CD4-positive, CD25-positive, alpha-beta regulatory T cell (primary cell): ENCODE measurements around the gene CSF3. TPM values are rescaled to one million over a fixed set of nuclear protein-coding genes. Genes with fewer than 3 reads are reported as not detected.

ENCODE experiments used
- ATAC-seq, 2 donors: fragments of 150-1000 bp; cut with Tn5 transposase; one replicate each; pipeline ENCODE4 v1.10.0; 2021; ENCODE audit warnings: low read depth in 2 of 2, moderate number of reproducible peaks in 2 of 2, moderate library complexity in 1 of 2
- DNase-seq, 3 donors: peaks; one replicate each; pipeline versions ENCODE4 v3.0.0 to v3.0.0-alpha.2; 2012 to 2022; ENCODE audit warnings: mixed read lengths in 1 of 3
- H3K27ac ChIP-seq: one replicate; pipeline ENCODE4 v1.7.0; 2013; ENCODE audit warnings: mild to moderate bottlenecking, low read length; ENCODE audit not compliant: insufficient read depth, poor library complexity, severe bottlenecking
- H3K27me3 ChIP-seq: one replicate; pipeline ENCODE4 v1.7.0; 2013; ENCODE audit warnings: low read length; ENCODE audit not compliant: control insufficient read depth, insufficient read depth
- H3K36me3 ChIP-seq: one replicate; pipeline ENCODE4 v1.7.0; 2013; ENCODE audit warnings: mild to moderate bottlenecking, low read length, moderate library complexity; ENCODE audit not compliant: control insufficient read depth, insufficient read depth
- H3K4me1 ChIP-seq: 2 replicates; pipeline ENCODE4 v1.7.0; 2013; ENCODE audit warnings: mild to moderate bottlenecking, low read length; ENCODE audit not compliant: insufficient read depth, control insufficient read depth, poor library complexity, severe bottlenecking
- H3K4me3 ChIP-seq: one replicate; pipeline ENCODE4 v1.7.0; 2013; ENCODE audit warnings: low read depth, mild to moderate bottlenecking, low read length, moderate library complexity
- H3K9me3 ChIP-seq, 2 experiments: 1 replicate in 1 of 2; 2 replicates in 1 of 2; pipeline ENCODE4 v1.7.0; 2013; ENCODE audit warnings: low read length in 2 of 2, mild to moderate bottlenecking in 1 of 2, moderate library complexity in 1 of 2; ENCODE audit not compliant: control insufficient read depth in 2 of 2
- H3K27ac Mint-ChIP-seq, 3 donors: one replicate each; pipeline ENCODE4 v1.8.0; 2020 to 2022; ENCODE audit warnings: mild to moderate bottlenecking in 3 of 3, mixed read lengths in 3 of 3, moderate library complexity in 2 of 3
- H3K27me3 Mint-ChIP-seq: one replicate; pipeline ENCODE4 v1.8.0; 2022; ENCODE audit warnings: mild to moderate bottlenecking, mixed read lengths
- H3K36me3 Mint-ChIP-seq: one replicate; pipeline ENCODE4 v1.8.0; 2020; ENCODE audit warnings: mixed read lengths
- H3K4me1 Mint-ChIP-seq, 4 donors: one replicate each; pipeline ENCODE4 v1.8.0; 2020 to 2022; ENCODE audit warnings: mixed read lengths in 4 of 4, mild to moderate bottlenecking in 1 of 4
- H3K4me3 Mint-ChIP-seq, 4 donors: one replicate each; pipeline ENCODE4 v1.8.0; 2020 to 2022; ENCODE audit warnings: mild to moderate bottlenecking in 4 of 4, mixed read lengths in 4 of 4, moderate library complexity in 3 of 4
- H3K9me3 Mint-ChIP-seq, 7 donors: one replicate each; pipeline ENCODE4 v1.8.0; 2020 to 2022; ENCODE audit warnings: mixed read lengths in 7 of 7, mild to moderate bottlenecking in 3 of 7, moderate library complexity in 2 of 7
- polyA plus RNA-seq, 4 donors: library from polyadenylated mRNA; unstranded; fragments of 300-500 nt; fragmentation: Illumina TruSeq; gene quantifications; one replicate each; pipeline ENCODE4 v1.2.3, GENCODE V29; 2021
- total RNA-seq: library from RNA; stranded (reverse); gene quantifications from one replicate; pipeline ENCODE4 v1.2.3, GENCODE V29; 2022

CSF3 gene
- total and polyA plus RNA-seq, 5 donors from 2014 or later, result not detected

- Histone ChIP-seq H3K36me3 (peaks cover 61% of the 10 kb centered on the region), H3K9me3 (no peaks in the 10 kb centered on the region), H3K4me3 (no peak overlapping the region), H3K4me1 (peaks cover 13% of the 10 kb centered on the region), H3K27ac (no peak overlapping the region), H3K27me3 (no peaks in the 10 kb centered on the region)
- H3K4me1 Mint-ChIP-seq, result peaks cover 5 to 22% (median 14%) of the 10 kb centered on the region in 4 donors
- no peaks in the 10 kb centered on the region for H3K27me3 Mint-ChIP-seq
- DNase-seq, result peak; percentile 63 to 78 (median 70)
- peak; percentile 72 to 76 for ATAC-seq
- H3K27ac Mint-ChIP-seq, result peak overlapping the region in 2 of 3 donors; percentile 36 to 44
- H3K9me3 Mint-ChIP-seq, result no peaks in the 10 kb centered on the region
- H3K36me3 Mint-ChIP-seq, result peaks cover 34% of the 10 kb centered on the region
- H3K4me3 Mint-ChIP-seq, result no peak overlapping the region
These were observed 11.8 kb downstream of the CSF3 start for GRCh38 chr17:40026816-40027613.

- H3K27me3 ChIP-seq, result no peaks in the 10 kb centered on the region
- ATAC-seq (no peak), DNase-seq (no peak)
- peaks cover 5 to 22% (median 14%) of the 10 kb centered on the region in 4 donors for H3K4me1 Mint-ChIP-seq
- H3K4me3 Mint-ChIP-seq, result no peak overlapping the region
- H3K36me3 Mint-ChIP-seq, result peaks cover 38% of the 10 kb centered on the region
- no peak overlapping the region for H3K4me3 ChIP-seq
- no peaks in the 10 kb centered on the region for H3K9me3 ChIP-seq
- no peak overlapping the region for H3K27ac ChIP-seq
- peaks cover 60% of the 10 kb centered on the region for H3K36me3 ChIP-seq
- peaks cover 13% of the 10 kb centered on the region for H3K4me1 ChIP-seq
- H3K27me3 Mint-ChIP-seq, result no peaks in the 10 kb centered on the region
- no peaks in the 10 kb centered on the region for H3K9me3 Mint-ChIP-seq
- H3K27ac Mint-ChIP-seq, result no peak overlapping the region
These were observed 12.4 kb downstream of the CSF3 start for GRCh38 chr17:40027614-40028012.

DNA sequence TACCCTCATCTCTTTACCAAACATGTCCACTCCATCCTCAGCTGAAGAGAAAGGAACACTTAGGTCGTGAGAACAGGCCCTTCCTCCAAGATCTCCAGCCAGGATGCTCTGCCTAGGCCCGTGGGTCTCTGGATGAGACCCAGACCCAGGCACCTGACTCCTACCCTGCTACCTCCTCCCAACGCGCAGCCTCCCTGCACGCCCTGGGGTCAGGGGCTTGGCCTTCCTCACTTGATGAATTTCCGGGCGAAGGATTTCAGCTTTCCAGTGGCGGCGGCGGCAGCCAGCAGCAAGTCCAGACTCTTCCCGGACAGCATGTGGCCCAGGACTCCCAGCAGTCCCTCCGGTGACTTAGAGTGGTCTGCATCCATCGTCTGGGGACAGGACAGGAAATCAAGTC is 13.4 kb downstream of the CSF3 start:
- peaks cover 38% of the 10 kb centered on the region for H3K36me3 Mint-ChIP-seq
- no peak for DNase-seq
- no peaks in the 10 kb centered on the region for H3K27me3 ChIP-seq
- peaks cover 63% of the 10 kb centered on the region for H3K36me3 ChIP-seq
- H3K4me3 Mint-ChIP-seq, result no peak overlapping the region
- peaks cover 13% of the 10 kb centered on the region for H3K4me1 ChIP-seq
- H3K4me1 Mint-ChIP-seq, result peaks cover 5 to 22% (median 14%) of the 10 kb centered on the region in 4 donors
- no peak overlapping the region for H3K4me3 ChIP-seq
- H3K9me3 ChIP-seq, result no peaks in the 10 kb centered on the region
- H3K27me3 Mint-ChIP-seq, result no peaks in the 10 kb centered on the region
- ATAC-seq, result no peak
- H3K27ac Mint-ChIP-seq, result peak overlapping the region in 2 of 3 donors; percentile 9 to 26
- H3K9me3 Mint-ChIP-seq, result no peaks in the 10 kb centered on the region
- H3K27ac ChIP-seq, result no peak overlapping the region

- no peaks in the 10 kb centered on the region for H3K9me3 ChIP-seq
- Mint-ChIP-seq H3K4me1 (peaks cover 5 to 9% (median 6%) of the 10 kb centered on the region in 4 donors), H3K36me3 (peaks cover 29% of the 10 kb centered on the region), H3K9me3 (no peaks in the 10 kb centered on the region), H3K27me3 (no peaks in the 10 kb centered on the region), H3K27ac (no peak overlapping the region), H3K4me3 (no peak overlapping the region)
- H3K27ac ChIP-seq, result no peak overlapping the region
- no peak for DNase-seq
- H3K4me3 ChIP-seq, result no peak overlapping the region
- peaks cover 65% of the 10 kb centered on the region for H3K36me3 ChIP-seq
- ATAC-seq, result no peak
- H3K4me1 ChIP-seq, result peaks cover 5% of the 10 kb centered on the region
- no peaks in the 10 kb centered on the region for H3K27me3 ChIP-seq
These were observed 16.5 kb downstream of the CSF3 start for GRCh38 chr17:40031706-40032105.

GRCh38 chr17:40032322-40033320 is 17.4 kb downstream of the CSF3 start:
- Mint-ChIP-seq H3K9me3 (no peaks in the 10 kb centered on the region), H3K4me3 (no peak overlapping the region), H3K4me1 (peaks cover 0 to 4% (median 1%) of the 10 kb centered on the region in 4 donors), H3K27me3 (no peaks in the 10 kb centered on the region), H3K27ac (no peak overlapping the region), H3K36me3 (peaks cover 29% of the 10 kb centered on the region)
- ATAC-seq, result no peak
- Histone ChIP-seq H3K36me3 (peaks cover 63% of the 10 kb centered on the region), H3K4me1 (no peaks in the 10 kb centered on the region), H3K27ac (no peak overlapping the region), H3K27me3 (no peaks in the 10 kb centered on the region), H3K9me3 (no peaks in the 10 kb centered on the region), H3K4me3 (no peak overlapping the region)
- DNase-seq, result no peak

GRCh38 chr17:40033339-40033738 is 18.1 kb downstream of the CSF3 start:
- Histone ChIP-seq H3K27ac (no peak overlapping the region), H3K4me3 (no peak overlapping the region), H3K36me3 (peaks cover 59% of the 10 kb centered on the region), H3K4me1 (no peaks in the 10 kb centered on the region), H3K9me3 (no peaks in the 10 kb centered on the region), H3K27me3 (no peaks in the 10 kb centered on the region)
- Mint-ChIP-seq H3K27me3 (no peaks in the 10 kb centered on the region), H3K27ac (no peak overlapping the region), H3K4me1 (peaks cover 0 to 4% (median 1%) of the 10 kb centered on the region in 4 donors), H3K36me3 (peaks cover 29% of the 10 kb centered on the region), H3K4me3 (no peak overlapping the region), H3K9me3 (no peaks in the 10 kb centered on the region)
- DNase-seq (no peak), ATAC-seq (no peak)

- Mint-ChIP-seq H3K36me3 (peaks cover 20% of the 10 kb centered on the region), H3K4me3 (no peak overlapping the region), H3K4me1 (peaks cover 0 to 4% (median 1%) of the 10 kb centered on the region in 4 donors), H3K27me3 (no peaks in the 10 kb centered on the region), H3K9me3 (no peaks in the 10 kb centered on the region), H3K27ac (no peak overlapping the region)
- no peaks in the 10 kb centered on the region for H3K9me3 ChIP-seq
- ATAC-seq (no peak), DNase-seq (no peak)
- H3K36me3 ChIP-seq, result peaks cover 47% of the 10 kb centered on the region
- no peaks in the 10 kb centered on the region for H3K27me3 ChIP-seq
- H3K27ac ChIP-seq, result no peak overlapping the region
- no peak overlapping the region for H3K4me3 ChIP-seq
- no peaks in the 10 kb centered on the region for H3K4me1 ChIP-seq
These were observed 19.4 kb downstream of the CSF3 start for GRCh38 chr17:40034426-40035161.
